Dendritic cell treated with granulocyte-macrophage colony-stimulating factor and Interleukin-4, amounts not matched to agents 40 ng/mL and 50 ng/mL, for 4 days (primary cell): ENCODE data around the gene AOPEP.
"Not testable (repeated sequence)": the region's sequence is repeated elsewhere in the genome, so short reads cannot be mapped to it uniquely, and the experiment has no call there.

Experiments
- H3K27ac Mint-ChIP-seq: one replicate; pipeline ENCODE4 v1.8.0; 2022; ENCODE audit warnings: mild to moderate bottlenecking, mixed read lengths
- H3K27me3 Mint-ChIP-seq: one replicate; pipeline ENCODE4 v1.8.0; 2022; ENCODE audit warnings: mild to moderate bottlenecking, mixed read lengths
- H3K36me3 Mint-ChIP-seq: one replicate; pipeline ENCODE4 v1.8.0; 2022; ENCODE audit warnings: low read depth, mixed read lengths
- H3K4me1 Mint-ChIP-seq: one replicate; pipeline ENCODE4 v1.8.0; 2022; ENCODE audit warnings: low read depth, mixed read lengths
- H3K4me3 Mint-ChIP-seq: one replicate; pipeline ENCODE4 v1.8.0; 2022; ENCODE audit warnings: mild to moderate bottlenecking, moderate library complexity, mixed read lengths
- H3K9me3 Mint-ChIP-seq: one replicate; pipeline ENCODE4 v1.8.0; 2022; ENCODE audit warnings: mixed read lengths
- intact Hi-C: fragments of 100-400 bp; cut with micrococcal nuclease; formaldehyde crosslinking; loops from one replicate; pipeline ENCODE4 v1.15.0; 2022

Gene AOPEP

DNA sequence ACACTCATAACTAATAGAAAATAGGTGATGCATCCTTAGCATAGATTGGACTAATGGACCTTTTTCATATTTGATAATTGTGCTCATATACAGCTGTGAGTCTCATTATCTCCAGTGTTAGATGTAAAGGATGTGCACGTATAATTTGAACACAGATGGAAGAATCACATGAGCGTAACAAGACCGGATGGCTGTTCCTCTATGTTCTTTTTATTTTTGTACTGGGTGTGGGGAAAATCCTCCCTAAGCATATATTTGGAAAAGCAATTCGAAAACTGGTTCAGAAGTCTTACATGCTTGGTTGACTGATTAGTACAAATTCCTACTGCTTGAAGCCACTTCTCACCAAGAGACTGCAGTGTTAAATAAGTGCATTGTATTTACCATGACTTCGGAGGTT is 230.2 kb downstream of the AOPEP start:
- H3K27ac Mint-ChIP-seq = no peak overlapping the region
- no peaks in the 10 kb centered on the region for H3K9me3 Mint-ChIP-seq
- H3K4me3 Mint-ChIP-seq = no peak overlapping the region
- peaks cover 21% of the 10 kb centered on the region for H3K36me3 Mint-ChIP-seq
- no peaks in the 10 kb centered on the region for H3K27me3 Mint-ChIP-seq
- intact Hi-C loops = no loop called here
- peaks cover 5% of the 10 kb centered on the region for H3K4me1 Mint-ChIP-seq

- Mint-ChIP-seq H3K27me3 (no peaks in the 10 kb centered on the region), H3K9me3 (no peaks in the 10 kb centered on the region), H3K27ac (no peak overlapping the region), H3K4me3 (no peak overlapping the region), H3K36me3 (peaks cover 12% of the 10 kb centered on the region), H3K4me1 (no peaks in the 10 kb centered on the region)
- intact Hi-C loops = no loop called here
These were observed 234.5 kb downstream of the AOPEP start for GRCh38 chr9:94960964-94961363.

- H3K4me1 Mint-ChIP-seq = no peaks in the 10 kb centered on the region
- no peaks in the 10 kb centered on the region for H3K27me3 Mint-ChIP-seq
- no peak overlapping the region for H3K4me3 Mint-ChIP-seq
- peaks cover 6% of the 10 kb centered on the region for H3K36me3 Mint-ChIP-seq
- no peak overlapping the region for H3K27ac Mint-ChIP-seq
- H3K9me3 Mint-ChIP-seq = no peaks in the 10 kb centered on the region
- intact Hi-C loops = no loop called here
These were observed 235.4 kb downstream of the AOPEP start for GRCh38 chr9:94961870-94962269.

DNA sequence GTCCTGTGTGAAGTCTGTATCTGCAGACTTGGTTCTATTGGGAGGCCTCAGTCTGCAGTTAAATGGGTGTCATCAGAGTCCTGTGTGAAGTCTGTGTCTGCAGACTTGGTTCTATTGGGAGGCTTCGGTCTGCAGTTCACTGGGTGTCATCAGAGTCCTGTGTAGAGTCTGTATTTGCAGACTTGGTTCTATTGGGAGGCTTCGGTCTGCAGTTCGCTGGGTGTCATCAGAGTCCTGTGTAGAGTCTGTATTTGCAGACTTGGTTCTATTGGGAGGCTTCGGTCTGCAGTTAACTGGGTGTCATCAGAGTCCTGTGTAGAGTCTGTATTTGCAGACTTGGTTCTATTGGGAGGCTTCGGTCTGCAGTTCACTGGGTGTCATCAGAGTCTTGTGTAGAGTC is 239.1 kb downstream of the AOPEP start:
- H3K4me3 Mint-ChIP-seq, H3K27me3 Mint-ChIP-seq, H3K27ac Mint-ChIP-seq: not testable (repeated sequence)

DNA sequence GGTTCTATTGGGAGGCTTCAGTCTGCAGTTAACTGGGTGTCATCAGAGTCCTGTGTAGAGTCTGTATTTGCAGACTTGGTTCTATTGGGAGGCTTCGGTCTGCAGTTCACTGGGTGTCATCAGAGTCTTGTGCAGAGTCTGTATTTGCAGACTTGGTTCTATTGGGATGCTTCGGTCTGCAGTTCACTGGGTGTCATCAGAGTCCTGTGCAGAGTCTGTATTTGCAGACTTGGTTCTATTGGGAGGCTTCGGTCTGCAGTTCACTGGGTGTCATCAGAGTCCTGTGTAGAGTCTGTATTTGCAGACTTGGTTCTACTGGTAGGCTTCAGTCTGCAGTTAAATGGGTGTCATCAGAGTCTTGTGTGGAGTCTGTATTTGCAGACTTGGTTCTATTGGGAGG is 239.5 kb downstream of the AOPEP start:
- H3K27me3 Mint-ChIP-seq, H3K36me3 Mint-ChIP-seq, H3K27ac Mint-ChIP-seq, H3K4me3 Mint-ChIP-seq, intact Hi-C loops, H3K9me3 Mint-ChIP-seq, H3K4me1 Mint-ChIP-seq: not testable (repeated sequence)

More for the DNA sequence above, 239.1 kb downstream of the AOPEP start:
- H3K36me3 Mint-ChIP-seq, H3K4me1 Mint-ChIP-seq, intact Hi-C loops, H3K9me3 Mint-ChIP-seq: not testable (repeated sequence)

DNA sequence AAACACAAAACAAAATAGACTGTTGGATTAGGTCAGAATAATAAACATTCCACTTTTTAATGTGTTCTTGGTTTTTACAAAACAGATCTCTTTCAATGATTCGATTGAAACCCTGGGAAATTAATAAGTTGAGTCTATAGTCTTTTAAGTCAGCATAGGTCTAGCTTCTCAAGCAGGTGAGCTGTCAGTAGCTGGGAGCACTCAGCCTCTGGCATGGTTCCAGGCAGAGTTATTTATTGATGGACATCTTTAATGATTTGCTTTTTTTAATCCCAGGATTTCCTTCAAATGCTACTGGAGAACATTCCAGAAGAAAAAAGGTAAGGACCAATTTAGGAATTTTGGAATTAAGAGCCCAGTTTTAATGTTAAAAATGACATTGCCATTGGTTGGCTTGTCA is 241.0 kb downstream of the AOPEP start:
- intact Hi-C loops = no loop called here
- peaks cover 6% of the 10 kb centered on the region for H3K36me3 Mint-ChIP-seq
- no peak overlapping the region for H3K4me3 Mint-ChIP-seq
- no peaks in the 10 kb centered on the region for H3K9me3 Mint-ChIP-seq
- no peaks in the 10 kb centered on the region for H3K27me3 Mint-ChIP-seq
- no peaks in the 10 kb centered on the region for H3K4me1 Mint-ChIP-seq
- no peak overlapping the region for H3K27ac Mint-ChIP-seq

DNA sequence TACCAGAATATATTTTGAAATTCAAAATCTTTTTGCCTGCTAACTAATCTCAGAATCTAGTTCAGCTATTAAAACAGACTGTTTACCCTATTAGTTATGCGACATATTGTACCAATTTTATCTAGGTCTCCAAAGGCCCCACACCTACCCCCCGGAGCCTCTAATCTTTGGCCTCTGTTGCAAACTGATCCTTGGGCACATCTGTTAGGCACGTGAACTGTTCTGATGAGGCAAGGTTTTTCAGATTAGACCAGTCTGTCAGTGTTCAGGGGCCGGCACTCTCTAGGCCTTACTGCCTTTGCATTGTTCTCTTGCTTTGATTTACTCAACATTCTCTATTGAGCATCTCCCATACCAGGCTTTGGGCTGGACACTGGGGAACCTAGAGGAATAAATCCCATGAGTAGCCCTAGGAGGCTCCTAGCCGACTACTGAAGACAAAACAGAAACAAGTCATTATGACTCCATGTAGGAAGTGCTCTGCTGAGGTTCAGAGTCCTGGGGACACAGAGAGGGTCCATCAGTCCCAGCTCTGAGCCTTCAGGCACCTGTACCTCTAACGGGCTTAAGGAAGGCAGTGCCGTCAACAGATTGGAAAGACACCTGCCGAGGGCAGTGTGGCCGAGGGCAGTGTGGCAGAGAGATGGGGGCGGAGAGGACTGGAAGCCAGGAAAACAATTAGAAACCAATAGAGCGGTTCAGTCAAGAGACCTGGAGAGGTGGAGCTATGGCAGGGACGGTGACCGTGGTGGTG is 245.1 kb downstream of the AOPEP start:
- no peak overlapping the region for H3K27ac Mint-ChIP-seq

GRCh38 chr9:94973451-94973941 is 247.0 kb downstream of the AOPEP start:
- Mint-ChIP-seq H3K4me1 (no peaks in the 10 kb centered on the region), H3K36me3 (no peaks in the 10 kb centered on the region), H3K27ac (no peak overlapping the region), H3K9me3 (no peaks in the 10 kb centered on the region), H3K27me3 (no peaks in the 10 kb centered on the region), H3K4me3 (no peak overlapping the region)
- intact Hi-C loops = no loop called here

More for the DNA sequence above, 245.1 kb downstream of the AOPEP start:
- intact Hi-C loops = no loop called here
- H3K9me3 Mint-ChIP-seq = no peaks in the 10 kb centered on the region
- no peak overlapping the region for H3K4me3 Mint-ChIP-seq
- no peaks in the 10 kb centered on the region for H3K4me1 Mint-ChIP-seq
- H3K27me3 Mint-ChIP-seq = no peaks in the 10 kb centered on the region
- H3K36me3 Mint-ChIP-seq = peaks cover 6% of the 10 kb centered on the region

DNA sequence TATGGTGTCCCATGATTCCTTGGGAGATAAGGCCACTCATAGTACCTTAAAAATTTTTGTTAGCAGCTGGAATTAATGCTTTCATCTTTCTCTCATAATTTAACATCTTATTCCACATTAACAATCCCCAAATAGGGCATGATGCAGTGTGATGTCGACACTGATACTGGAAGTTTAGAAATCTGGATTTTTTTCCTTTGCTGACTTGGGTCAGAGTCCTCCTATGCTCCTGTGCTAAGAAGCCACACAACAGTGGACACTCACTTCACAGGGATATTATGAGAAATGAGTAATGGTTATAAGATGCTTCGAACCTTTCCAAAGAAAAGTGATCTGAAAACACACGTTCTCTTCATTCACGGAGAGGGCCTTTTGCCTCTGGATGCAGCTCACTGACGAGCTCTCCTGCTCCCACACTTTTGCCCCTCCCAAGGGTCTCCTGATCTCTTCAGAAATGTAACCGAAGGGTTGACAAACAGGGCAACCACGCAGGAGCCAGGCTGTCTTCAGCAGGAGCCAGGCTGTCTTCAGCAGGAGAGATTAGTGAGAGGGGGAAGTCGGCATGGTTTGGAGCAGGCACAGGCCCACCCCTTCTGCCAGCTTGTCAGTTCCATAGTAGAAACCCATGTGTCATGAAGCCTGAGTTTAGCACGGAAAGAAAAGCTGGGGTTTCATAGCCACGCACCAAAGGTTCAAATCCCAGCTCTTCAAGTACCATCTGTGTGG is 247.8 kb downstream of the AOPEP start:
- H3K9me3 Mint-ChIP-seq = no peaks in the 10 kb centered on the region
- H3K4me3 Mint-ChIP-seq = no peak overlapping the region
- intact Hi-C loops = no loop called here
- H3K27ac Mint-ChIP-seq = no peak overlapping the region
- H3K4me1 Mint-ChIP-seq = no peaks in the 10 kb centered on the region
- no peaks in the 10 kb centered on the region for H3K27me3 Mint-ChIP-seq
- no peaks in the 10 kb centered on the region for H3K36me3 Mint-ChIP-seq

DNA sequence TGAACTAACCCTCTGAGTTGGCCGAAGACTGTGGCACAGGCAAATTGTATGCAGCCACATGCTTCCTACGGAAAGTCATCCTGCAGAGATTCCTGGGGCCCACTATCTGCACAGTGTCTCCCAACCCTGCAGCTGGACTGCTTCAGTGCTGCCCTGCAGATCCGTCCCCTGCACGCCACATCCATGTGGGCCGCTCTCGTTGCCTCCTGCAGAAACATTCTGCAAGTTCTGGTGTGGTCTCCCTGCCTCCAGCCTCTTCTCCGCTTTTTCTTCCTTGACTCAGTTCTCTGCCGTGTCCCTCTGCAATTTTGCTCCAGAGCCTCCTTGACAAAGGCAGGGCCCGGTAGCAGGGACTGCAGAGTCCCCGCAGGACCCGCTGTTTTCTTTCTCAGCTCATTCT is 249.0 kb downstream of the AOPEP start:
- Mint-ChIP-seq H3K4me3 (no peak overlapping the region), H3K36me3 (no peaks in the 10 kb centered on the region), H3K4me1 (no peaks in the 10 kb centered on the region), H3K27ac (no peak overlapping the region), H3K9me3 (no peaks in the 10 kb centered on the region), H3K27me3 (no peaks in the 10 kb centered on the region)
- intact Hi-C loops = no loop called here

DNA sequence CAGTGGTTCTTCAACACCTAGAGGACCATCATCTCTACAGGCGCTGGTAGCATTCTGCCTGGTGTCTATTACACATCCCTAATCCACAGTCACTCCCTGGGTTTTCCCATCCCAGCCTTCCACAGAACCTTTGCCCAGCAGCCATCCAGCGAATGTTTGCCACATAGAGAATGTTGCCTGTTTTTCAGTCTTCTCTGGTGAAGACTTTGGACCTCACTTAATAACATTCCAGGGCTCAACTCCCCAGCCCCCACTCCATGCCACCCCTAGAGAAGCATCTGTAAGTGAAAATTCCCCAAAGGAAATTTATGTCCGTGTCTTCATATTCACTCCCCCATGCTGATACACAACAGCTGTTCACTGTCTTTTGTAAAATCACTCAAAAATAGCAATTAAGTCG is 249.6 kb downstream of the AOPEP start:
- intact Hi-C loops = no loop called here
- Mint-ChIP-seq H3K4me3 (no peak overlapping the region), H3K27ac (no peak overlapping the region), H3K27me3 (no peaks in the 10 kb centered on the region), H3K9me3 (no peaks in the 10 kb centered on the region), H3K36me3 (no peaks in the 10 kb centered on the region), H3K4me1 (no peaks in the 10 kb centered on the region)

GRCh38 chr9:94977416-94977815 is 250.9 kb downstream of the AOPEP start:
- H3K36me3 Mint-ChIP-seq = no peaks in the 10 kb centered on the region
- intact Hi-C loops = no loop called here
- no peaks in the 10 kb centered on the region for H3K9me3 Mint-ChIP-seq
- H3K27ac Mint-ChIP-seq = no peak overlapping the region
- H3K27me3 Mint-ChIP-seq = no peaks in the 10 kb centered on the region
- H3K4me1 Mint-ChIP-seq = no peaks in the 10 kb centered on the region
- no peak overlapping the region for H3K4me3 Mint-ChIP-seq

GRCh38 chr9:94979904-94980507 is 253.5 kb downstream of the AOPEP start:
- no peak overlapping the region for H3K27ac Mint-ChIP-seq

GRCh38 chr9:94980947-94981722 is 254.6 kb downstream of the AOPEP start:
- no peaks in the 10 kb centered on the region for H3K4me1 Mint-ChIP-seq
- no peaks in the 10 kb centered on the region for H3K9me3 Mint-ChIP-seq
- intact Hi-C loops = no loop called here
- H3K27me3 Mint-ChIP-seq = no peaks in the 10 kb centered on the region
- no peaks in the 10 kb centered on the region for H3K36me3 Mint-ChIP-seq
- H3K27ac Mint-ChIP-seq = no peak overlapping the region
- H3K4me3 Mint-ChIP-seq = no peak overlapping the region

More at GRCh38 chr9:94979904-94980507, 253.5 kb downstream of the AOPEP start:
- Mint-ChIP-seq H3K4me1 (no peaks in the 10 kb centered on the region), H3K27me3 (no peaks in the 10 kb centered on the region), H3K9me3 (no peaks in the 10 kb centered on the region), H3K4me3 (no peak overlapping the region), H3K36me3 (no peaks in the 10 kb centered on the region)
- intact Hi-C loops = no loop called here
